Adrenal gland (tissue), 5 donors: ENCODE data around the gene NUDT22.

Experiments
- CTCF ChIP-seq, 6 experiments: fragments of 450-650 bp in 4 of 6; fragments of 200-600 bp in 2 of 6; sonication (generic) in 1 of 6; IDR thresholded peaks; 1 replicate in 5 of 6; 2 replicates in 1 of 6; pipeline versions ENCODE4 v1.5.1 to v1.8.0; 2016 to 2021; ENCODE audit warnings: antibody characterized with exemption in 6 of 6, mild to moderate bottlenecking in 2 of 6, moderate library complexity in 1 of 6
- POLR2A ChIP-seq, 2 donors: fragments of 450-650 bp; IDR thresholded peaks; one replicate each; pipeline ENCODE4 v1.6.1; 2017; ENCODE audit warnings: antibody characterized with exemption in 2 of 2, mild to moderate bottlenecking in 2 of 2, moderate library complexity in 1 of 2
- donor health status: DM: no; HTN: no; CAD: no.

GRCh38 chr11:64178203-64178602, 47.9 kb upstream of the NUDT22 start:
- TF ChIP-seq POLR2A (IDR thresholded peaks at IDR 0.05): no peak
- TF ChIP-seq CTCF (IDR thresholded peaks at IDR 0.05): no peak
